ENCODE results near the gene SHISA6. TPM values are rescaled to one million over a fixed set of nuclear protein-coding genes. Genes with fewer than 3 reads are reported as not detected.

Gene SHISA6
- total RNA-seq, 1 experiment from 2014 or later: 2.9 TPM

- no CpG with 5 or more reads among the region's 9 CpGs for WGBS (ENCODE audit: extremely low coverage, insufficient read length, low lambda C conversion rate)
- Histone ChIP-seq H2AFZ (ENCODE audit: low read length) (no peak overlapping the region), H3K18ac (ENCODE audit: insufficient read length, low read depth, low read length) (no peak overlapping the region), H3K4me2 (ENCODE audit: insufficient read depth, insufficient read length, low read length) (no peak overlapping the region), H2BK12ac (ENCODE audit: insufficient read length, low read depth, low read length) (no peak overlapping the region), H3K27ac (ENCODE audit: insufficient read length, low read depth, low read length) (no peak overlapping the region), H2BK5ac (ENCODE audit: insufficient read length, low read length) (no peak overlapping the region), H2BK120ac (ENCODE audit: low read depth, low read length, poor library complexity, severe bottlenecking) (no peak overlapping the region), H3K4me1 (ENCODE audit: insufficient read depth, low read length) (no peaks in the 10 kb centered on the region), H2AK5ac (ENCODE audit: insufficient read length, low read length) (no peak overlapping the region), H3K27me3 (ENCODE audit: insufficient read depth, low read length) (no peaks in the 10 kb centered on the region), H3K14ac (ENCODE audit: insufficient read depth, low read length) (no peak overlapping the region), H2BK20ac (ENCODE audit: low read depth, low read length, poor library complexity, severe bottlenecking) (no peak overlapping the region), H3K9me3 (ENCODE audit: control insufficient read depth, low read depth, low read length) (no peaks in the 10 kb centered on the region), H3K79me2 (ENCODE audit: insufficient read depth, low read length) (no peaks in the 10 kb centered on the region), H4K20me1 (ENCODE audit: control insufficient read depth, insufficient read depth, insufficient read length) (no peaks in the 10 kb centered on the region), H3K4ac (ENCODE audit: low read depth, low read length) (no peak overlapping the region), H3K79me1 (ENCODE audit: insufficient read depth, low read depth, low read length, poor library complexity, severe bottlenecking) (no peaks in the 10 kb centered on the region), H3K23ac (ENCODE audit: insufficient read length, low read depth, low read length) (no peak overlapping the region), H4K8ac (replicated peaks; ENCODE audit: insufficient read length, low read depth, low read length) (no peak overlapping the region), H2BK15ac (ENCODE audit: low read depth, low read length) (no peak overlapping the region), H4K5ac (ENCODE audit: insufficient read length, low read depth, low read length) (peak overlapping the region; percentile 0), H3K56ac (ENCODE audit: insufficient read length, low read depth, low read length) (no peak overlapping the region), H3K9ac (ENCODE audit: extremely low read depth, insufficient read length, low read length) (no peak overlapping the region), H3T11ph (ENCODE audit: low read length) (no peak overlapping the region), H4K91ac (ENCODE audit: insufficient read length, low read depth, low read length) (no peak overlapping the region), H3K23me2 (ENCODE audit: insufficient read length, low read depth, low read length, poor library complexity, severe bottlenecking) (no peaks in the 10 kb centered on the region)
- peaks cover 7% of the 10 kb centered on the region in 2 experiments for H3K9me3 Mint-ChIP-seq
- H3K27me3 Mint-ChIP-seq (ENCODE audit: low read depth): no peaks in the 10 kb centered on the region; the same call in none of the 2 replicates
- H3K4me3 Mint-ChIP-seq: no peak overlapping the region
- no peaks in the 10 kb centered on the region for H3K4me1 Mint-ChIP-seq
- DNase-seq: no peak
- no peak for TF ChIP-seq CTCF (conservative IDR thresholded peaks at IDR 0.05)
- no peak overlapping the region for H3K27ac Mint-ChIP-seq
- peaks cover 0 to 7% (median 6%) of the 10 kb centered on the region in 3 experiments; a peak in 4 of 7 replicates for H3K36me3 Mint-ChIP-seq (ENCODE audit: insufficient read depth in 1 of 3, low read depth in 3 of 3)
Observed at GRCh38 chr17:11302401-11303186, 61.6 kb downstream of the SHISA6 start.
